NT2/D1 (cell line): ENCODE data around the gene EPHB2.

Experiments used
- SUZ12 ChIP-seq: IDR thresholded peaks from 2 replicates; pipeline ENCODE4 v1.6.1; 2011; ENCODE audit not compliant: insufficient read length, insufficient read depth; ENCODE audit errors: extremely low read depth
- YY1 ChIP-seq: IDR thresholded peaks from 2 replicates; pipeline ENCODE4 v1.6.1; 2011; ENCODE audit not compliant: insufficient read length, insufficient read depth
- ZNF274 ChIP-seq: IDR thresholded peaks from 2 replicates; pipeline ENCODE4 v1.6.1; 2011; ENCODE audit warnings: mild to moderate bottlenecking, low read depth, low read length

DNA sequence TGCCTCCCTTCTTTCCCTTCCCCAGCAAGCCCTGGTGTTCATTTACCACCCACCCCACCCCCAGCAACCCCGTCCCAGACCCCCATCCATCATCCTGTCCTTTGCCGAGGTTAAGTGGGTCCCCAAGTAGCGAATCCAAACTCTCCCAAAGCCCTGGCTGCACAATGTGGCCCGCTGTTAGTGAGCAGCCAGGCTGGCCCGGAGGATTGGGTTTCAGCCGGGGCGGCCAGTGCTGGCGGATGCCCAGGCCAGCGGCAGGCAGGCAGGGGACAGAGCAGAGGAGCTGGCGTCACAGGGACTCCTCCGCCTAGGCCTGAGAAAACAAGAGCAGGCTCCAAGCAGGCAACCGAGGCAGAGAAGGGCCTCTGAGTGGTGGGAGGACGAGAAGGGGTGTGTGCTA lies 61.4 kb downstream of the EPHB2 start:
- TF ChIP-seq ZNF274 = no peak
- no peak for TF ChIP-seq YY1
- TF ChIP-seq SUZ12 = no peak
